PC-3 (cell line): Measurements from ENCODE around the gene HCFC1R1. TPM values are rescaled to one million over a fixed set of nuclear protein-coding genes. Genes with fewer than 3 reads are reported as not detected.
A peak's percentile ranks its signal among the peaks of the same experiment; 100 is the strongest.

Source experiments
- ATAC-seq: fragments of 200-7000 bp; cut with Tn5 transposase; 2 replicates; pipeline ENCODE4 v1.9.1; 2020; ENCODE audit warnings: mild to moderate bottlenecking, moderate library complexity
- BruUV-seq: library from RNA; stranded (reverse); fragments of 400-500 nt; replicated peaks from 2 replicates; lab custom pipeline; 2021; lab: Mats Ljungman, UMichigan
- CTCF ChIA-PET: fragments of 300-600 bp; sonication (Branson Sonifier 250); formaldehyde crosslinking; loops from one replicate; lab custom pipeline; 2022; ENCODE audit warnings: antibody characterized with exemption; lab: Charles Lee
- POLR2A ChIA-PET: fragments of 300-600 bp; sonication (Branson Sonifier 250); formaldehyde crosslinking; loops from one replicate; lab custom pipeline; 2022; ENCODE audit warnings: antibody characterized with exemption; ENCODE audit not compliant: unreplicated experiment; lab: Charles Lee
- DNase-seq: peaks from one replicate; pipeline ENCODE4 v3.0.0-alpha.2; 2015
- H2AFZ ChIP-seq: fragments of 300-600 bp; sonication (generic); 2 replicates; pipeline ENCODE4 v1.6.0; 2016; ENCODE audit warnings: antibody characterized with exemption, low read length
- H3F3A ChIP-seq: fragments of 300-600 bp; sonication (generic); one replicate; pipeline ENCODE4 v1.6.0; 2017; ENCODE audit warnings: antibody characterized with exemption, low read length, control low read depth, mild to moderate bottlenecking; ENCODE audit not compliant: unreplicated experiment
- H3K27ac ChIP-seq: fragments of 300-600 bp; sonication (generic); 2 replicates; pipeline ENCODE4 v1.5.1; 2016; ENCODE audit warnings: mild to moderate bottlenecking, low read length
- H3K27me3 ChIP-seq: fragments of 300-600 bp; sonication (generic); 2 replicates; pipeline ENCODE4 v1.6.1; 2016; ENCODE audit warnings: low read length, mixed read lengths
- H3K36me3 ChIP-seq: fragments of 300-600 bp; sonication (generic); 2 replicates; pipeline ENCODE4 v1.6.1; 2016; ENCODE audit warnings: low read depth, mixed run types, low read length, mixed read lengths
- H3K4me1 ChIP-seq: fragments of 300-600 bp; sonication (generic); 2 replicates; pipeline ENCODE4 v1.5.1; 2016; ENCODE audit warnings: low read length; ENCODE audit not compliant: insufficient read depth
- H3K4me2 ChIP-seq: fragments of 300-600 bp; sonication (generic); 2 replicates; pipeline ENCODE4 v1.6.0; 2016; ENCODE audit warnings: low read length
- H3K4me3 ChIP-seq: fragments of 300-600 bp; sonication (generic); 2 replicates; pipeline ENCODE4 v1.5.1; 2016; ENCODE audit warnings: mild to moderate bottlenecking, low read length, mixed read lengths
- H3K79me2 ChIP-seq: fragments of 300-600 bp; sonication (generic); 2 replicates; pipeline ENCODE4 v1.6.1; 2017; ENCODE audit warnings: low read length, mixed read lengths
- H3K9ac ChIP-seq: fragments of 300-600 bp; sonication (generic); 2 replicates; pipeline ENCODE4 v1.6.0; 2016; ENCODE audit warnings: mild to moderate bottlenecking, low read length
- H3K9me2 ChIP-seq: fragments of 300-600 bp; sonication (generic); replicated peaks from 2 replicates; pipeline ENCODE4 v1.6.1; 2016; ENCODE audit warnings: mixed run types, low read length, mixed read lengths
- H3K9me3 ChIP-seq: fragments of 300-600 bp; sonication (generic); 2 replicates; pipeline ENCODE4 v1.6.1; 2016; ENCODE audit warnings: low read length, mixed read lengths
- H4K20me1 ChIP-seq: fragments of 300-600 bp; sonication (generic); 2 replicates; pipeline ENCODE4 v1.6.1; 2016; ENCODE audit warnings: low read length, mixed read lengths
- EZH2 ChIP-seq: fragments of 300-600 bp; sonication (generic); IDR thresholded peaks from one replicate; pipeline ENCODE4 v1.6.1; 2017; ENCODE audit warnings: antibody characterized with exemption, mild to moderate bottlenecking, low read length; ENCODE audit not compliant: unreplicated experiment
- EZH2phosphoT487 ChIP-seq: fragments of 300-600 bp; sonication (generic); IDR thresholded peaks from 2 replicates; pipeline ENCODE4 v1.6.1; 2018; ENCODE audit warnings: mild to moderate bottlenecking, antibody characterized with exemption, low read length, borderline replicate concordance
- intact Hi-C: fragments of 100-400 bp; cut with micrococcal nuclease; formaldehyde crosslinking; loops from 2 replicates; pipeline ENCODE4 v1.9.0; 2023
- total RNA-seq: library from RNA; depleted of rRNA; stranded (reverse); fragments of >200 nt; gene quantifications from 2 replicates; pipeline ENCODE4 v1.2.3, GENCODE V29; 2014
- TF ChIP-seq, protein P1 (sequence below): fragments of 300-600 bp; sonication (generic); conservative IDR thresholded peaks from 2 replicates; pipeline ENCODE4 v1.5.1; 2017; ENCODE audit warnings: antibody characterized with exemption, low read depth, mild to moderate bottlenecking, low read length

The HCFC1R1 gene
- total RNA-seq, 1 experiment from 2014 or later: 56.4 TPM

GRCh38 chr16:3021449-3022207, 2.1 kb downstream of the HCFC1R1 start:
- POLR2A ChIA-PET: interaction anchor here (0.5 to 1.7 kb wide), 5 partner anchors 11 to 63 kb away, joined by 3 to 18 read pairs (median 6); no protein-coding TSS in a partner anchor
- DNase-seq: peak; percentile 90
- peak; percentile 39; the same call in 1 of the 2 replicates for TF ChIP-seq EZH2phosphoT487
- TF ChIP-seq, protein P1, sequence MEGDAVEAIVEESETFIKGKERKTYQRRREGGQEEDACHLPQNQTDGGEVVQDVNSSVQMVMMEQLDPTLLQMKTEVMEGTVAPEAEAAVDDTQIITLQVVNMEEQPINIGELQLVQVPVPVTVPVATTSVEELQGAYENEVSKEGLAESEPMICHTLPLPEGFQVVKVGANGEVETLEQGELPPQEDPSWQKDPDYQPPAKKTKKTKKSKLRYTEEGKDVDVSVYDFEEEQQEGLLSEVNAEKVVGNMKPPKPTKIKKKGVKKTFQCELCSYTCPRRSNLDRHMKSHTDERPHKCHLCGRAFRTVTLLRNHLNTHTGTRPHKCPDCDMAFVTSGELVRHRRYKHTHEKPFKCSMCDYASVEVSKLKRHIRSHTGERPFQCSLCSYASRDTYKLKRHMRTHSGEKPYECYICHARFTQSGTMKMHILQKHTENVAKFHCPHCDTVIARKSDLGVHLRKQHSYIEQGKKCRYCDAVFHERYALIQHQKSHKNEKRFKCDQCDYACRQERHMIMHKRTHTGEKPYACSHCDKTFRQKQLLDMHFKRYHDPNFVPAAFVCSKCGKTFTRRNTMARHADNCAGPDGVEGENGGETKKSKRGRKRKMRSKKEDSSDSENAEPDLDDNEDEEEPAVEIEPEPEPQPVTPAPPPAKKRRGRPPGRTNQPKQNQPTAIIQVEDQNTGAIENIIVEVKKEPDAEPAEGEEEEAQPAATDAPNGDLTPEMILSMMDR: no peak; the same call in 1 of the 2 replicates
- Histone ChIP-seq H3F3A (no peaks in the 10 kb centered on the region), H3K4me2 (peak overlapping the region; percentile 99), H3K4me3 (peak overlapping the region; percentile 94), H3K79me2 (peaks cover 12% of the 10 kb centered on the region), H3K36me3 (peaks cover 10% of the 10 kb centered on the region), H3K27ac (peak overlapping the region; percentile 100), H4K20me1 (no peaks in the 10 kb centered on the region), H3K9me3 (no peaks in the 10 kb centered on the region), H3K27me3 (no peaks in the 10 kb centered on the region), H2AFZ (no peak overlapping the region), H3K9me2 (no peaks in the 10 kb centered on the region), H3K4me1 (peaks cover 18% of the 10 kb centered on the region), H3K9ac (peak overlapping the region; percentile 91)
- peak; percentile 17 for ATAC-seq
- TSS peak; percentile 49 for BruUV-seq
- CTCF ChIA-PET: interaction anchor here (1.8 kb wide), 1 partner anchor 11 kb away, joined by 6 read pairs; no protein-coding TSS in a partner anchor
- intact Hi-C loops: no loop called here

- intact Hi-C loops: no loop called here
- peak; percentile 20 for ATAC-seq
Measured at GRCh38 chr16:3020604-3021448, 2.9 kb downstream of the HCFC1R1 start.

More at GRCh38 chr16:3020604-3021448, 2.9 kb downstream of the HCFC1R1 start:
- Histone ChIP-seq H4K20me1 (no peaks in the 10 kb centered on the region), H3K9me2 (no peaks in the 10 kb centered on the region), H3K27ac (peak overlapping the region; percentile 100), H3K79me2 (peaks cover 12% of the 10 kb centered on the region), H3K36me3 (peaks cover 10% of the 10 kb centered on the region), H2AFZ (no peak overlapping the region), H3K4me1 (peaks cover 18% of the 10 kb centered on the region), H3K9me3 (no peaks in the 10 kb centered on the region), H3K4me2 (peak overlapping the region; percentile 99), H3K27me3 (no peaks in the 10 kb centered on the region), H3K9ac (peak overlapping the region; percentile 91), H3K4me3 (peak overlapping the region; percentile 94), H3F3A (no peaks in the 10 kb centered on the region)
- no peak for TF ChIP-seq EZH2
- TF ChIP-seq, protein P1: no peak
- peak; percentile 49; the same call in 1 of the 2 replicates for TF ChIP-seq EZH2phosphoT487
- no TSS peak for BruUV-seq
- POLR2A ChIA-PET: interaction anchor here (0.7 to 1.7 kb wide), 4 partner anchors 7 to 17 kb away, joined by 5 to 18 read pairs (median 10); no protein-coding TSS in a partner anchor
- peak; percentile 88 for DNase-seq
- CTCF ChIA-PET: interaction anchor here (0.8 to 1.2 kb wide), 2 partner anchors 10 to 294 kb away, joined by 3 to 5 read pairs; no protein-coding TSS in a partner anchor
